ENCODE data around the gene LTBP1.
"Not testable (repeated sequence)": the region's sequence is repeated elsewhere in the genome, so short reads cannot be mapped to it uniquely, and the experiment has no call there.

Gene LTBP1

GRCh38 chr2:33384599-33384961 lies 437.8 kb downstream of the LTBP1 start:
- Histone ChIP-seq H3K9me3 (ENCODE audit: control insufficient read depth, insufficient read depth, low read length) (no peaks in the 10 kb centered on the region), H3F3A (ENCODE audit: control insufficient read depth, insufficient read depth) (0 out of 2 replicates have a peak, but pooled peaks cover 2% of the 10 kb centered on the region), H4K20me1 (ENCODE audit: control insufficient read depth, insufficient read depth, low read depth, low read length) (no peaks in the 10 kb centered on the region), H3K27me3 (ENCODE audit: control insufficient read depth, low read length) (no peaks in the 10 kb centered on the region), H3K79me2 (ENCODE audit: control insufficient read depth, low read length) (no peaks in the 10 kb centered on the region), H3K4me1 (ENCODE audit: control insufficient read depth, low read length) (peaks cover 33% of the 10 kb centered on the region), H3K4me2 (ENCODE audit: low read length) (no peak overlapping the region), H3K27ac (ENCODE audit: low read depth, low read length) (no peak overlapping the region), H3K4me3 (ENCODE audit: low read length) (no peak overlapping the region), H3K36me3 (ENCODE audit: control insufficient read depth, low read length) (peaks cover 20% of the 10 kb centered on the region), H3K9me2 (replicated peaks; ENCODE audit: control insufficient read depth, low read length) (no peaks in the 10 kb centered on the region)
- no peak for TF ChIP-seq EZH2phosphoT487 (IDR thresholded peaks at IDR 0.05; ENCODE audit: borderline replicate concordance, low read length)
- TF ChIP-seq, protein P1, sequence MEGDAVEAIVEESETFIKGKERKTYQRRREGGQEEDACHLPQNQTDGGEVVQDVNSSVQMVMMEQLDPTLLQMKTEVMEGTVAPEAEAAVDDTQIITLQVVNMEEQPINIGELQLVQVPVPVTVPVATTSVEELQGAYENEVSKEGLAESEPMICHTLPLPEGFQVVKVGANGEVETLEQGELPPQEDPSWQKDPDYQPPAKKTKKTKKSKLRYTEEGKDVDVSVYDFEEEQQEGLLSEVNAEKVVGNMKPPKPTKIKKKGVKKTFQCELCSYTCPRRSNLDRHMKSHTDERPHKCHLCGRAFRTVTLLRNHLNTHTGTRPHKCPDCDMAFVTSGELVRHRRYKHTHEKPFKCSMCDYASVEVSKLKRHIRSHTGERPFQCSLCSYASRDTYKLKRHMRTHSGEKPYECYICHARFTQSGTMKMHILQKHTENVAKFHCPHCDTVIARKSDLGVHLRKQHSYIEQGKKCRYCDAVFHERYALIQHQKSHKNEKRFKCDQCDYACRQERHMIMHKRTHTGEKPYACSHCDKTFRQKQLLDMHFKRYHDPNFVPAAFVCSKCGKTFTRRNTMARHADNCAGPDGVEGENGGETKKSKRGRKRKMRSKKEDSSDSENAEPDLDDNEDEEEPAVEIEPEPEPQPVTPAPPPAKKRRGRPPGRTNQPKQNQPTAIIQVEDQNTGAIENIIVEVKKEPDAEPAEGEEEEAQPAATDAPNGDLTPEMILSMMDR (IDR thresholded peaks at IDR 0.05; ENCODE audit: low read depth, low read length, poor library complexity, severe bottlenecking): no peak

- H3K79me2 ChIP-seq (ENCODE audit: control insufficient read depth, low read length): no peaks in the 10 kb centered on the region
- H3F3A ChIP-seq (ENCODE audit: control insufficient read depth, insufficient read depth): peaks cover 4% of the 10 kb centered on the region; the same call in 1 of the 2 replicates
- H3K27ac ChIP-seq (ENCODE audit: low read depth, low read length): no peak overlapping the region
- H3K4me3 ChIP-seq (ENCODE audit: low read length): no peak overlapping the region
- no peak for TF ChIP-seq EZH2phosphoT487 (IDR thresholded peaks at IDR 0.05; ENCODE audit: borderline replicate concordance, low read length)
- TF ChIP-seq, protein P1 (IDR thresholded peaks at IDR 0.05; ENCODE audit: low read depth, low read length, poor library complexity, severe bottlenecking): no peak
- no peaks in the 10 kb centered on the region for H3K9me3 ChIP-seq (ENCODE audit: control insufficient read depth, insufficient read depth, low read length)
- no peaks in the 10 kb centered on the region for H3K9me2 ChIP-seq (replicated peaks; ENCODE audit: control insufficient read depth, low read length)
- no peaks in the 10 kb centered on the region for H4K20me1 ChIP-seq (ENCODE audit: control insufficient read depth, insufficient read depth, low read depth, low read length)
- H3K4me2 ChIP-seq (ENCODE audit: low read length): no peak overlapping the region
- no peaks in the 10 kb centered on the region for H3K4me1 ChIP-seq (ENCODE audit: control insufficient read depth, low read length)
- no peaks in the 10 kb centered on the region for H3K27me3 ChIP-seq (ENCODE audit: control insufficient read depth, low read length)
- H3K36me3 ChIP-seq (ENCODE audit: control insufficient read depth, low read length): peaks cover 30% of the 10 kb centered on the region
Observed at GRCh38 chr2:33388996-33389395, 442.2 kb downstream of the LTBP1 start.

GRCh38 chr2:33389695-33390094 lies 442.9 kb downstream of the LTBP1 start:
- not testable (repeated sequence) for H3K79me2 ChIP-seq (ENCODE audit: control insufficient read depth, low read length); H3K27me3 ChIP-seq (ENCODE audit: control insufficient read depth, low read length); H3K4me3 ChIP-seq (ENCODE audit: low read length); H3K4me2 ChIP-seq (ENCODE audit: low read length); H3F3A ChIP-seq (ENCODE audit: control insufficient read depth, insufficient read depth); H3K9me2 ChIP-seq (replicated peaks; ENCODE audit: control insufficient read depth, low read length); H3K27ac ChIP-seq (ENCODE audit: low read depth, low read length); H3K9me3 ChIP-seq (ENCODE audit: control insufficient read depth, insufficient read depth, low read length); H3K4me1 ChIP-seq (ENCODE audit: control insufficient read depth, low read length); H4K20me1 ChIP-seq (ENCODE audit: control insufficient read depth, insufficient read depth, low read depth, low read length)
- H3K36me3 ChIP-seq (ENCODE audit: control insufficient read depth, low read length): peaks cover 30% of the 10 kb centered on the region

DNA sequence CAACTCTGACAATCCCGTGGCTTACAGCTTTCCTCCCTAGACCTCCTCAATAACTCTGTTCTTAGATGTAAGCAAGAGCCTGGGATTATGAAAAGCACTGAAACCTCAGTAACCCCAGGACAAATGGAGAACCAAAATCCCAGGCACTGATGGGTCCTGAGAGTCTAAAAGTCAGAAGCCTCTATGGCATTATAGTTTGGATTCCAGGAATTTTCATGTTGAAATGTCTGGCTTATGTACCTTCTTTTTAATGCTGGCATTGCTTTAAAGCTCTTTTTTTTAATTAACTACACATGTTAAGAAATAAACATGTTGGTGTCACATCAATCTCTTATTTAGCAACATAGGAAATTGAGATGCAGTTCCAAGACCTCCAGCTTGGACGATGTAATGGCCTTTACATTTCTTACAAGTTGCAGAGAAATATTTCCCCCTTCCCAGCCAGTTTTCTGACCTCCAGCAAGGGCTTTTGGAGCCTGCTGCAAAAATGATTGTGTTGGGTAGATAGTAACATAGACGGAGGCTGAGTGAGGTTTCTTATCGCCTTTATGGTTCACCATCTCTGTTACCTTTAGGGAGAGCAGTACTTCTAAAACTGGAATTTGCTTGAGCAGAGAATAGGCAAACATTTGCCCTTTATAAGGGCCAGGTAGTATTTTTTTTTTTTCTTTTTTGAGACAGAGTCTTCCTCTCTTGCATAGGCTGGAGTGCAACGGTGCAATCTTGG lies 444.9 kb downstream of the LTBP1 start:
- TF ChIP-seq, protein P1 (IDR thresholded peaks at IDR 0.05; ENCODE audit: low read depth, low read length, poor library complexity, severe bottlenecking): no peak
- no peak for TF ChIP-seq EZH2phosphoT487 (IDR thresholded peaks at IDR 0.05; ENCODE audit: borderline replicate concordance, low read length)
- Histone ChIP-seq H3K79me2 (ENCODE audit: control insufficient read depth, low read length) (no peaks in the 10 kb centered on the region), H3K27me3 (ENCODE audit: control insufficient read depth, low read length) (no peaks in the 10 kb centered on the region), H3K27ac (ENCODE audit: low read depth, low read length) (no peak overlapping the region), H3K4me3 (ENCODE audit: low read length) (no peak overlapping the region), H4K20me1 (ENCODE audit: control insufficient read depth, insufficient read depth, low read depth, low read length) (no peaks in the 10 kb centered on the region), H3K9me3 (ENCODE audit: control insufficient read depth, insufficient read depth, low read length) (no peaks in the 10 kb centered on the region), H3K9me2 (replicated peaks; ENCODE audit: control insufficient read depth, low read length) (no peaks in the 10 kb centered on the region), H3K36me3 (ENCODE audit: control insufficient read depth, low read length) (peaks cover 39% of the 10 kb centered on the region), H3K4me1 (ENCODE audit: control insufficient read depth, low read length) (no peaks in the 10 kb centered on the region), H3F3A (ENCODE audit: control insufficient read depth, insufficient read depth) (peaks cover 4% of the 10 kb centered on the region), H3K4me2 (ENCODE audit: low read length) (no peak overlapping the region)

All from DOHH2 (cell line).